ENCODE results near the gene FADD.

GRCh38 chr11:70209391-70209912 lies 6.4 kb downstream of the FADD start:
- TF ChIP-seq, protein P1, sequence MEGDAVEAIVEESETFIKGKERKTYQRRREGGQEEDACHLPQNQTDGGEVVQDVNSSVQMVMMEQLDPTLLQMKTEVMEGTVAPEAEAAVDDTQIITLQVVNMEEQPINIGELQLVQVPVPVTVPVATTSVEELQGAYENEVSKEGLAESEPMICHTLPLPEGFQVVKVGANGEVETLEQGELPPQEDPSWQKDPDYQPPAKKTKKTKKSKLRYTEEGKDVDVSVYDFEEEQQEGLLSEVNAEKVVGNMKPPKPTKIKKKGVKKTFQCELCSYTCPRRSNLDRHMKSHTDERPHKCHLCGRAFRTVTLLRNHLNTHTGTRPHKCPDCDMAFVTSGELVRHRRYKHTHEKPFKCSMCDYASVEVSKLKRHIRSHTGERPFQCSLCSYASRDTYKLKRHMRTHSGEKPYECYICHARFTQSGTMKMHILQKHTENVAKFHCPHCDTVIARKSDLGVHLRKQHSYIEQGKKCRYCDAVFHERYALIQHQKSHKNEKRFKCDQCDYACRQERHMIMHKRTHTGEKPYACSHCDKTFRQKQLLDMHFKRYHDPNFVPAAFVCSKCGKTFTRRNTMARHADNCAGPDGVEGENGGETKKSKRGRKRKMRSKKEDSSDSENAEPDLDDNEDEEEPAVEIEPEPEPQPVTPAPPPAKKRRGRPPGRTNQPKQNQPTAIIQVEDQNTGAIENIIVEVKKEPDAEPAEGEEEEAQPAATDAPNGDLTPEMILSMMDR (IDR thresholded peaks at IDR 0.05) = no peak
- no peak for TF ChIP-seq POLR2A (IDR thresholded peaks at IDR 0.05)

Data from esophagus squamous epithelium (tissue), 4 donors.